WTC11 (cell line): ENCODE measurements around the gene EFCAB8. TPM values are rescaled to one million over a fixed set of nuclear protein-coding genes. Genes with fewer than 3 reads are reported as not detected.

ENCODE experiments used
- ATAC-seq: fragments of 200-7000 bp; cut with Tn5 transposase; 2 replicates; pipeline ENCODE4 v1.10.0; 2021; ENCODE audit warnings: mild to moderate bottlenecking, moderate library complexity
- CTCF ChIA-PET: fragments of 300-600 bp; sonication (Branson Sonifier 250); formaldehyde crosslinking; loops from one replicate; lab custom pipeline; 2021; ENCODE audit warnings: antibody characterized with exemption; lab: Charles Lee
- POLR2A ChIA-PET: fragments of 350-600 bp; sonication (Branson Sonifier 250); formaldehyde crosslinking; loops from one replicate; lab custom pipeline; 2021; ENCODE audit warnings: antibody characterized with exemption; lab: Charles Lee
- DNase-seq: peaks from one replicate; pipeline ENCODE4 v3.0.0; 2021; ENCODE audit warnings: low spot score
- H3K27ac Mint-ChIP-seq: 2 replicates; pipeline ENCODE4 v1.8.0; 2021; ENCODE audit warnings: mixed read lengths
- H3K27me3 Mint-ChIP-seq: 2 replicates; pipeline ENCODE4 v1.8.0; 2021; ENCODE audit warnings: low read depth, mild to moderate bottlenecking, moderate library complexity, mixed read lengths
- H3K36me3 Mint-ChIP-seq: 2 replicates; pipeline ENCODE4 v1.8.0; 2021; ENCODE audit warnings: mixed read lengths
- H3K4me1 Mint-ChIP-seq: 2 replicates; pipeline ENCODE4 v1.8.0; 2022; ENCODE audit warnings: mixed read lengths
- H3K4me3 Mint-ChIP-seq: 2 replicates; pipeline ENCODE4 v1.8.0; 2021; ENCODE audit warnings: mild to moderate bottlenecking, moderate library complexity, mixed read lengths
- H3K9me3 Mint-ChIP-seq: 2 replicates; pipeline ENCODE4 v1.8.0; 2021; ENCODE audit warnings: mixed read lengths
- ARID4B ChIP-seq: sonication (generic); formaldehyde crosslinking; IDR thresholded peaks from 2 replicates; pipeline ENCODE4 v1.8.0; 2023; ENCODE audit warnings: missing genetic modification reagents, mild to moderate bottlenecking, borderline replicate concordance
- ERG ChIP-seq: fragments of 250-450 bp; sonication (Bioruptor Pico); IDR thresholded peaks from 2 replicates; pipeline ENCODE4 v1.8.0; 2021; ENCODE audit warnings: mild to moderate bottlenecking
- MYBL2 ChIP-seq: sonication (generic); formaldehyde crosslinking; IDR thresholded peaks from 2 replicates; pipeline ENCODE4 v1.8.1; 2023; ENCODE audit warnings: mild to moderate bottlenecking, moderate library complexity, missing genetic modification reagents
- OVOL2 ChIP-seq: fragments of 250-450 bp; sonication (Bioruptor Pico); IDR thresholded peaks from 2 replicates; pipeline ENCODE4 v1.9.0; 2021; ENCODE audit warnings: mild to moderate bottlenecking, borderline replicate concordance
- ZBTB21 ChIP-seq: sonication (generic); formaldehyde crosslinking; IDR thresholded peaks from 2 replicates; pipeline ENCODE4 v1.8.1; 2023; ENCODE audit warnings: mild to moderate bottlenecking, missing genetic modification reagents, borderline replicate concordance
- ZNF138 ChIP-seq: sonication (generic); formaldehyde crosslinking; conservative IDR thresholded peaks from 2 replicates; pipeline ENCODE4 v1.8.1; 2022; ENCODE audit warnings: mild to moderate bottlenecking, moderate library complexity, missing genetic modification reagents
- ZNF396 ChIP-seq: fragments of 250-450 bp; sonication (Bioruptor Pico); IDR thresholded peaks from 2 replicates; pipeline ENCODE4 v1.8.0; 2021; ENCODE audit warnings: mild to moderate bottlenecking, moderate library complexity, borderline replicate concordance
- ZNF423 ChIP-seq: fragments of 250-450 bp; sonication (Bioruptor Pico); IDR thresholded peaks from 2 replicates; pipeline ENCODE4 v2.1.2; 2022; ENCODE audit warnings: mild to moderate bottlenecking, moderate library complexity
- ZSCAN18 ChIP-seq: fragments of 250-450 bp; sonication (Bioruptor Pico); IDR thresholded peaks from 2 replicates; pipeline ENCODE4 v2.1.2; 2022; ENCODE audit warnings: mild to moderate bottlenecking, moderate library complexity
- total RNA-seq: library from RNA; stranded (reverse); gene quantifications from 3 replicates; pipeline ENCODE4 v1.2.3, GENCODE V29; 2021

EFCAB8 gene
- total RNA-seq, 1 experiment from 2014 or later = 0.17 TPM

GRCh38 chr20:32930701-32931100 lies 72.0 kb downstream of the EFCAB8 start:
- no peak for DNase-seq
- Mint-ChIP-seq H3K27ac (no peak overlapping the region), H3K36me3 (no peaks in the 10 kb centered on the region), H3K4me1 (no peaks in the 10 kb centered on the region)
- CTCF ChIA-PET = interaction anchor here (1.8 to 2.4 kb wide), 2 partner anchors 14 to 15 kb away, joined by 5 to 11 read pairs; no protein-coding TSS in a partner anchor
- TF ChIP-seq ZNF423 (CRISPR knock-in tag) (no peak), ERG (CRISPR knock-in tag) (no peak), MYBL2 (CRISPR knock-in tag) (no peak), ZBTB21 (CRISPR knock-in tag) (no peak)
- TF ChIP-seq, all 79 proteins: peak for 0
- ATAC-seq = no peak
- H3K9me3 Mint-ChIP-seq = no peaks in the 10 kb centered on the region
- POLR2A ChIA-PET = no interaction called here
- no peaks in the 10 kb centered on the region; the same call in 1 of the 2 replicates for H3K27me3 Mint-ChIP-seq
- H3K4me3 Mint-ChIP-seq = no peak overlapping the region

GRCh38 chr20:32934580-32934979 lies 75.9 kb downstream of the EFCAB8 start:
- H3K4me1 Mint-ChIP-seq = no peaks in the 10 kb centered on the region
- no peak overlapping the region for H3K27ac Mint-ChIP-seq

More at GRCh38 chr20:32934580-32934979, 75.9 kb downstream of the EFCAB8 start:
- H3K4me3 Mint-ChIP-seq = no peak overlapping the region
- ChIA-PET CTCF (no interaction called here), POLR2A (no interaction called here)
- no peaks in the 10 kb centered on the region for H3K36me3 Mint-ChIP-seq
- DNase-seq = no peak
- H3K9me3 Mint-ChIP-seq = peaks cover 5% of the 10 kb centered on the region; the same call in 1 of the 2 replicates
- TF ChIP-seq OVOL2 (CRISPR knock-in tag) (no peak), ZNF138 (CRISPR knock-in tag) (no peak), ARID4B (CRISPR knock-in tag) (no peak), ZSCAN18 (CRISPR knock-in tag) (no peak), ZNF396 (CRISPR knock-in tag) (no peak)
- ATAC-seq = no peak
- no peaks in the 10 kb centered on the region; the same call in 1 of the 2 replicates for H3K27me3 Mint-ChIP-seq
